ENCODE data around the gene HCFC1R1.
A peak's percentile ranks its signal among the peaks of the same experiment; 100 is the strongest.

GRCh38 chr16:3065069-3065741 is 41.5 kb upstream of the HCFC1R1 start, which contains the start of gene IL32:
- TF ChIP-seq CTCF (IDR thresholded peaks at IDR 0.05) (no peak), POLR2A (IDR thresholded peaks at IDR 0.05) (peak in 1 of 4 donors; percentile 31)
